HepG2 (cell line): Measurements from ENCODE around the gene MIDN. TPM values are rescaled to one million over a fixed set of nuclear protein-coding genes. Genes with fewer than 3 reads are reported as not detected.

Experiments used
- AGO1 ChIP-seq: fragments of 200-400 bp; formaldehyde crosslinking; IDR thresholded peaks from 2 replicates; pipeline ENCODE4 v1.6.1; 2017; ENCODE audit warnings: mild to moderate bottlenecking, low read depth, low read length, moderate library complexity; ENCODE audit not compliant: poor library complexity, severe bottlenecking
- ATRX ChIP-seq: sonication (generic); formaldehyde crosslinking; IDR thresholded peaks from 2 replicates; pipeline ENCODE4 v1.4.0; 2020; ENCODE audit warnings: missing genetic modification reagents, borderline replicate concordance
- ELF3 ChIP-seq: IDR thresholded peaks from 2 replicates; pipeline ENCODE4 v1.6.1; 2016; ENCODE audit warnings: missing genetic modification reagents, missing compliant biosample characterization
- FOXO1 ChIP-seq: sonication (generic); formaldehyde crosslinking; IDR thresholded peaks from 2 replicates; pipeline ENCODE4 v1.4.0; 2020; ENCODE audit warnings: missing genetic modification reagents
- HOXD1 ChIP-seq: sonication (generic); formaldehyde crosslinking; IDR thresholded peaks from 2 replicates; pipeline ENCODE4 v1.5.0; 2020; ENCODE audit warnings: missing genetic modification reagents
- KDM2A ChIP-seq: sonication (generic); formaldehyde crosslinking; IDR thresholded peaks from 2 replicates; pipeline ENCODE4 v1.4.0; 2020; ENCODE audit warnings: low read depth, missing genetic modification reagents, borderline replicate concordance
- MYC ChIP-seq: sonication (generic); formaldehyde crosslinking; IDR thresholded peaks from 2 replicates; pipeline ENCODE4 v1.9.0; 2021; ENCODE audit warnings: missing genetic modification reagents, borderline replicate concordance
- NFKBIZ ChIP-seq: IDR thresholded peaks from 2 replicates; pipeline ENCODE4 v1.6.1; 2018; ENCODE audit warnings: missing genetic modification reagents, missing compliant biosample characterization
- NR2F1 ChIP-seq, 2 experiments: fragments of 450-650 bp in 1 of 2; formaldehyde crosslinking in 1 of 2; IDR thresholded peaks; 2 replicates each; pipeline versions ENCODE4 v1.5.0 to v1.6.1; 2016 to 2020; ENCODE audit warnings: mild to moderate bottlenecking in 1 of 2, missing compliant biosample characterization in 1 of 2, missing genetic modification reagents in 1 of 2, moderate library complexity in 1 of 2
- PAF1 ChIP-seq: IDR thresholded peaks from 2 replicates; pipeline ENCODE4 v1.6.1; 2016; ENCODE audit warnings: missing genetic modification reagents, missing compliant biosample characterization
- TCF12 ChIP-seq, 2 experiments: fragments of 450-650 bp in 1 of 2; sonication (generic) in 1 of 2; formaldehyde crosslinking in 1 of 2; IDR thresholded peaks; 2 replicates each; pipeline versions ENCODE4 v1.6.1 to v1.8.0; 2017 to 2022; ENCODE audit warnings: antibody characterized with exemption in 1 of 2, mild to moderate bottlenecking in 1 of 2, missing genetic modification reagents in 1 of 2, moderate library complexity in 1 of 2
- ZBTB21 ChIP-seq: sonication (generic); formaldehyde crosslinking; IDR thresholded peaks from 2 replicates; pipeline ENCODE4 v1.4.0; 2020; ENCODE audit warnings: missing genetic modification reagents
- ZBTB7B ChIP-seq: sonication (generic); formaldehyde crosslinking; IDR thresholded peaks from 2 replicates; pipeline ENCODE4 v1.4.0; 2020; ENCODE audit warnings: missing genetic modification reagents
- ZNF253 ChIP-seq: sonication (generic); formaldehyde crosslinking; IDR thresholded peaks from 2 replicates; pipeline ENCODE4 v1.8.0; 2022; ENCODE audit warnings: mild to moderate bottlenecking, missing genetic modification reagents, borderline replicate concordance
- ZNF724P ChIP-seq: sonication (generic); formaldehyde crosslinking; IDR thresholded peaks from 2 replicates; pipeline ENCODE4 v1.8.0; 2022; ENCODE audit warnings: missing genetic modification reagents, borderline replicate concordance
- ZNF878 ChIP-seq: sonication (generic); formaldehyde crosslinking; IDR thresholded peaks from 2 replicates; pipeline ENCODE4 v1.8.1; 2023; ENCODE audit warnings: mild to moderate bottlenecking, missing genetic modification reagents, moderate library complexity
- polyA plus RNA-seq, 8 experiments: library from polyadenylated mRNA; depleted of rRNA in 3 of 8; stranded (reverse) in 7 of 8; unstranded in 1 of 8; fragments of >200 nt; fragmentation: Illumina TruSeq in 4 of 8; extraction: Trizol in 4 of 8; gene quantifications; 2 replicates each; pipeline versions ENCODE4 v1.2.1 to v1.2.3, GENCODE V29; 2011 to 2016; ENCODE audit warnings: low read depth in 4 of 8, missing spikeins in 1 of 8, mixed read lengths in 1 of 8; ENCODE audit not compliant: insufficient read depth in 1 of 8
- total RNA-seq, 5 experiments: library from RNA; depleted of rRNA; stranded (reverse); fragments of >200 nt; fragmentation: Illumina TruSeq; extraction: Trizol; gene quantifications; 2 replicates each; pipeline ENCODE4 v1.2.3, GENCODE V29; 2016; ENCODE audit warnings: low read depth in 1 of 5
- TF ChIP-seq, protein P1 (sequence below): sonication (generic); formaldehyde crosslinking; IDR thresholded peaks from 2 replicates; pipeline ENCODE4 v1.8.0; 2022; ENCODE audit warnings: missing genetic modification reagents, mild to moderate bottlenecking, moderate library complexity, borderline replicate concordance
- TF ChIP-seq, protein P2 (sequence below): sonication (generic); formaldehyde crosslinking; IDR thresholded peaks from 2 replicates; pipeline ENCODE4 v1.4.0; 2020; ENCODE audit warnings: mild to moderate bottlenecking, missing genetic modification reagents
- TF ChIP-seq, protein P3 (sequence below): sonication (generic); formaldehyde crosslinking; IDR thresholded peaks from 2 replicates; pipeline ENCODE4 v1.5.1; 2020; ENCODE audit warnings: mild to moderate bottlenecking, missing genetic modification reagents, moderate library complexity
- TF ChIP-seq, protein P4 (sequence below): sonication (generic); formaldehyde crosslinking; IDR thresholded peaks from 2 replicates; pipeline ENCODE4 v1.5.0; 2020; ENCODE audit warnings: missing genetic modification reagents
- TF ChIP-seq, protein P5 (sequence below): sonication (generic); formaldehyde crosslinking; IDR thresholded peaks from 2 replicates; pipeline ENCODE4 v1.4.0; 2020; ENCODE audit warnings: missing genetic modification reagents, low read depth, mild to moderate bottlenecking, borderline replicate concordance

Gene MIDN
- total and polyA plus RNA-seq, 2 of the 13 experiments (the other 11 are each of a cell fraction or from before 2014, with no cell fraction given): 8.4 to 18.0 TPM

DNA sequence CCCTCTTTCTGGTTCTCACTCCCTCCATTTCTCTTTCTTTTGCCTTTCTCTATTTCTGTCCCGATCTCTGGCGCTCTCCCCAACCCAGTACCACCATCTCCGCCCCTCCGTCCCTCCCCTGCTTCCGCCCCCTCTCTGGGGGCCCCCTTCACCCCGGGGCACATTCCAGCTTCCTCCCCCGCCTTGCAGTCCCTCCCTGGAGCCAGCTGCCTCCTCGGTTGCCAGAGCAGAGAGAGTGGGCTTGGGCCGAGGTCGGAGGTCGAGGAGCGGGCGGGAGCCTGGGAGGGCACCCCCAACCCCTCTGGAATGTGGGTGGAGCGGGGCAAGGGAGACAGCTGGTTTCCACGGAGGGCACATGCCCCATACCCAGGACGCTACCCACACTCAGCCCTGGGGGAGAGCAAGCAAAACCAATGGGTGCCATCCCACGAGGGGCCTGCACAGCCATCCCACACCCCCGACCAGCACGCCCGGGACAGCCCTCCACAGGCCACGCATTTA is 14.3 kb downstream of the MIDN start (continued):
- TF ChIP-seq, protein P1, sequence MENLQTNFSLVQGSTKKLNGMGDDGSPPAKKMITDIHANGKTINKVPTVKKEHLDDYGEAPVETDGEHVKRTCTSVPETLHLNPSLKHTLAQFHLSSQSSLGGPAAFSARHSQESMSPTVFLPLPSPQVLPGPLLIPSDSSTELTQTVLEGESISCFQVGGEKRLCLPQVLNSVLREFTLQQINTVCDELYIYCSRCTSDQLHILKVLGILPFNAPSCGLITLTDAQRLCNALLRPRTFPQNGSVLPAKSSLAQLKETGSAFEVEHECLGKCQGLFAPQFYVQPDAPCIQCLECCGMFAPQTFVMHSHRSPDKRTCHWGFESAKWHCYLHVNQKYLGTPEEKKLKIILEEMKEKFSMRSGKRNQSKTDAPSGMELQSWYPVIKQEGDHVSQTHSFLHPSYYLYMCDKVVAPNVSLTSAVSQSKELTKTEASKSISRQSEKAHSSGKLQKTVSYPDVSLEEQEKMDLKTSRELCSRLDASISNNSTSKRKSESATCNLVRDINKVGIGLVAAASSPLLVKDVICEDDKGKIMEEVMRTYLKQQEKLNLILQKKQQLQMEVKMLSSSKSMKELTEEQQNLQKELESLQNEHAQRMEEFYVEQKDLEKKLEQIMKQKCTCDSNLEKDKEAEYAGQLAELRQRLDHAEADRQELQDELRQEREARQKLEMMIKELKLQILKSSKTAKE (CRISPR knock-in tag): no peak
- TF ChIP-seq AGO1: peak; percentile 11
- no peak for TF ChIP-seq ATRX (CRISPR knock-in tag)
- TF ChIP-seq PAF1: no peak
- no peak for TF ChIP-seq NR2F1 (CRISPR knock-in tag; IDR thresholded peaks at IDR 0.05)
- TF ChIP-seq, protein P2, sequence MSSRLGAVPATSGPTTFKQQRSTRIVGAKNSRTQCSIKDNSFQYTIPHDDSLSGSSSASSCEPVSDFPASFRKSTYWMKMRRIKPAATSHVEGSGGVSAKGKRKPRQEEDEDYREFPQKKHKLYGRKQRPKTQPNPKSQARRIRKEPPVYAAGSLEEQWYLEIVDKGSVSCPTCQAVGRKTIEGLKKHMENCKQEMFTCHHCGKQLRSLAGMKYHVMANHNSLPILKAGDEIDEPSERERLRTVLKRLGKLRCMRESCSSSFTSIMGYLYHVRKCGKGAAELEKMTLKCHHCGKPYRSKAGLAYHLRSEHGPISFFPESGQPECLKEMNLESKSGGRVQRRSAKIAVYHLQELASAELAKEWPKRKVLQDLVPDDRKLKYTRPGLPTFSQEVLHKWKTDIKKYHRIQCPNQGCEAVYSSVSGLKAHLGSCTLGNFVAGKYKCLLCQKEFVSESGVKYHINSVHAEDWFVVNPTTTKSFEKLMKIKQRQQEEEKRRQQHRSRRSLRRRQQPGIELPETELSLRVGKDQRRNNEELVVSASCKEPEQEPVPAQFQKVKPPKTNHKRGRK (CRISPR knock-in tag): no peak
- no peak for TF ChIP-seq TCF12 (IDR thresholded peaks at IDR 0.05)
- TF ChIP-seq TCF12 (CRISPR knock-in tag; IDR thresholded peaks at IDR 0.05): 0 out of 2 replicates have a peak, but pooled peaks have one; percentile 3
- TF ChIP-seq, protein P3, sequence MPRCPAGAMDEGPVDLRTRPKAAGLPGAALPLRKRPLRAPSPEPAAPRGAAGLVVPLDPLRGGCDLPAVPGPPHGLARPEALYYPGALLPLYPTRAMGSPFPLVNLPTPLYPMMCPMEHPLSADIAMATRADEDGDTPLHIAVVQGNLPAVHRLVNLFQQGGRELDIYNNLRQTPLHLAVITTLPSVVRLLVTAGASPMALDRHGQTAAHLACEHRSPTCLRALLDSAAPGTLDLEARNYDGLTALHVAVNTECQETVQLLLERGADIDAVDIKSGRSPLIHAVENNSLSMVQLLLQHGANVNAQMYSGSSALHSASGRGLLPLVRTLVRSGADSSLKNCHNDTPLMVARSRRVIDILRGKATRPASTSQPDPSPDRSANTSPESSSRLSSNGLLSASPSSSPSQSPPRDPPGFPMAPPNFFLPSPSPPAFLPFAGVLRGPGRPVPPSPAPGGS (CRISPR knock-in tag): 0 out of 2 replicates have a peak, but pooled peaks have one; percentile 4
- no peak for TF ChIP-seq FOXO1
- 0 out of 2 replicates have a peak, but pooled peaks have one; percentile 40 for TF ChIP-seq HOXD1 (CRISPR knock-in tag)
- no peak for TF ChIP-seq ZNF724P (CRISPR knock-in tag)
- TF ChIP-seq, protein P4, sequence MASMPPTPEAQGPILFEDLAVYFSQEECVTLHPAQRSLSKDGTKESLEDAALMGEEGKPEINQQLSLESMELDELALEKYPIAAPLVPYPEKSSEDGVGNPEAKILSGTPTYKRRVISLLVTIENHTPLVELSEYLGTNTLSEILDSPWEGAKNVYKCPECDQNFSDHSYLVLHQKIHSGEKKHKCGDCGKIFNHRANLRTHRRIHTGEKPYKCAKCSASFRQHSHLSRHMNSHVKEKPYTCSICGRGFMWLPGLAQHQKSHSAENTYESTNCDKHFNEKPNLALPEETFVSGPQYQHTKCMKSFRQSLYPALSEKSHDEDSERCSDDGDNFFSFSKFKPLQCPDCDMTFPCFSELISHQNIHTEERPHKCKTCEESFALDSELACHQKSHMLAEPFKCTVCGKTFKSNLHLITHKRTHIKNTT: no peak
- TF ChIP-seq KDM2A: no peak
- TF ChIP-seq ELF3 (CRISPR knock-in tag): peak; percentile 18; the same call in 1 of the 2 replicates
- TF ChIP-seq ZBTB21 (CRISPR knock-in tag): no peak
- no peak for TF ChIP-seq ZBTB7B (CRISPR knock-in tag)
- TF ChIP-seq ZNF253: no peak
- TF ChIP-seq, protein P5, sequence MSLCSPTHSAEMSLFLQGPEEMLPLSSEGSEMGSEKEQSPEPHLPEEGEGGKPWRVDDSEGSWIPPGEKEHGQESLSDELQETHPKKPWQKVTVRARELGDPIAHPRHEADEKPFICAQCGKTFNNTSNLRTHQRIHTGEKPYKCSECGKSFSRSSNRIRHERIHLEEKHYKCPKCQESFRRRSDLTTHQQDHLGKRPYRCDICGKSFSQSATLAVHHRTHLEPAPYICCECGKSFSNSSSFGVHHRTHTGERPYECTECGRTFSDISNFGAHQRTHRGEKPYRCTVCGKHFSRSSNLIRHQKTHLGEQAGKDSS (CRISPR knock-in tag): peak; percentile 51; the same call in 1 of the 2 replicates
- no peak for TF ChIP-seq MYC (CRISPR knock-in tag)
- TF ChIP-seq ZNF878 (CRISPR knock-in tag): no peak
- TF ChIP-seq NFKBIZ (CRISPR knock-in tag): no peak
